CD4-positive, alpha-beta T cell treated with Interleukin-4 for 4 hours (primary cell): ENCODE data around the gene P2RY10.
A peak's percentile ranks its signal among the peaks of the same experiment; 100 is the strongest.
"Not testable (repeated sequence)": the region's sequence is repeated elsewhere in the genome, so short reads cannot be mapped to it uniquely, and the experiment has no call there.

Source experiments
- DNase-seq: peaks from one replicate; pipeline ENCODE4 v3.0.0-alpha.2; 2020

Gene P2RY10, protein sequence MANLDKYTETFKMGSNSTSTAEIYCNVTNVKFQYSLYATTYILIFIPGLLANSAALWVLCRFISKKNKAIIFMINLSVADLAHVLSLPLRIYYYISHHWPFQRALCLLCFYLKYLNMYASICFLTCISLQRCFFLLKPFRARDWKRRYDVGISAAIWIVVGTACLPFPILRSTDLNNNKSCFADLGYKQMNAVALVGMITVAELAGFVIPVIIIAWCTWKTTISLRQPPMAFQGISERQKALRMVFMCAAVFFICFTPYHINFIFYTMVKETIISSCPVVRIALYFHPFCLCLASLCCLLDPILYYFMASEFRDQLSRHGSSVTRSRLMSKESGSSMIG

DNA sequence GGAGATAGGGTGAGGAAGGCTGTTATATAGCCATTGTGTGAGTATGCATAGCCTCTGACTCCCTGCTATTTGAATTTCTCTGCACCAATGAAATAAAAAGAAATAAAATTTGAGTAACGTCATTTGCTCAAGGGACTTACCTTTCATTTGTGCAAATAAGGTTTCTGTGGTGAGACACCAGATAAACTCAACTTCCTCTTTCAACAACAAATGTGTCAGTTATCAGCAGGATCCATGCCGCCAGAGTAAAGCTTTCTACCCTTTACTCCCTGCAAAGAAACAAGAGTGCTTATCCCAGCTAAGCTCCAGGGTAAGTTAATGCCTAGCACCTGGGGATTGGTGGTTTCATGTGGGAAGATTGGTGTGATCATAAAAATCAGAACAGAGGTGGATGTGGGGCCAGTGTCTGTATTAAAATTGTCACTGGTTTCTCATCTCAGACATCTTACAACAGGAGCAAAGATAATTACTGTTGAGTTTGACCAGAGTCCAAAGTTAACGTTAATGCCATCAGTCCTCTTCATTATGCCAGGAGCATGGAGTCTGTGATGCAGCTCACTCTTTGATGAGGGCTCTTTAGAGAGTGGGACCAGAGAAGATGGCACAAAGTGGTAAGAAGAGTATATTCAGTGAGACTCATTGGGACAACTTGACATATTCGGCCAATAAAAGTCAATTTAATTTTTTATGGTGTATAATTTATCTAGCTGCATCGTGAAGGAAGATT, at the start of gene P2RY10:
P2RY10 (plus strand) TSS at position 206 of the 727 bp plus-strand sequence. CDS start 15,130 bp downstream, outside the sequence.
- DNase-seq, result peak; percentile 83

DNA sequence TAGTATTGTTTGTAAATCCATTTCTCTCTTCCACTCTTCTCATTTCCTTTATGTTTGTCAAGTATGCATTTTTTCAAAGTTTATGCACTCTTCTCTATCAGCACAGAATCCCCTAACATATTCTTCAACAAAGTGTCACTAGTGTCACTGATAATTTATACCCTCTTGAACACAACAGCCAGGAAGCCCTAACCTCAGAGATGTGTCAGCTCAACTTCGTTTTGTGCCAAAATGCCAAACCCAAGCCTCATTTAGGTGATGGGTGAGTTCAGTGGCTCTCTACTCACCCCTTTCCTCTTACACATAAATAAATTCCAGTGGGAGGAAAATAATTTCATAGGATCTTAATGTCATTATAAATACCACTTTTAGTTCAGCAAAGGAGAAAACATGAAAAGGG, 22.4 kb upstream of the P2RY10 start:
- no peak for DNase-seq

DNA sequence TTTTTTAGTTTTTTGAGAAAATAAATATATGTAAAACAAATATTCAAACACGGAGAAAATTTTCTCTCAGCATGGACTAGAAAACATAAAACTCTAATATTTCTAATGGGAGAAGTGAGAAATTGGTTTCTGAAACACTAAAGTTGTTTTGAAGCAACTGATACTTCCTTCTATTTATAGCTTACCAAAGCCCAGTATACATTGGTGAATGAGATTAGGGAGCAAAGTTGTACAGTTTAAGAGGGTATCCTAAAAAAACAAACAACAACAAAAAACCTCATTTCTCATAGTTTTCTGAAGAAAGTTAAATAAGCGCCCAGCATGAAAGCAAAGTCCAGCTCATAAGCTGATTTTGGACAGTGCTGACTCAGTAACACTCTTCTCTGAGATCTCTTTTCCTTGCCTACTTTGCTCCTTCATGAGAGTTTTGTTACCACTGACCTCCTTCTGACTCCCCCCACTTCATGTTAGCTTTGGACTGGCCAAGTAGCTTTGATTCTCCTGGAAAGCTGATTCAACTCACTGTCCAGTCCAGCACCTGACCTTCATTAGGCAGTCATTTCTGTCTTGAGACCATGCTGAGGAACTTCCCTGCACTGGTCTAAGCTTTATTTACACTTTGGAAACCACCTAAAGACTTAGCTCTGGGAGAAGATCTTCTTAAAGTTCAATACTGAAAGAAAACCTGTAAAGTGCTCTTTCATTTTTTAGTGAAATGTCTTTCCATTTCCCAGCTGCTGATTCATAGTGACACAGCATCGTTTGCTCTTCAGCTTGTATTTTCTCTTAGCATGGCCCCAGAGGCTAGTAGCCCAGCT, 21.8 kb upstream of the P2RY10 start:
- no peak for DNase-seq

DNA sequence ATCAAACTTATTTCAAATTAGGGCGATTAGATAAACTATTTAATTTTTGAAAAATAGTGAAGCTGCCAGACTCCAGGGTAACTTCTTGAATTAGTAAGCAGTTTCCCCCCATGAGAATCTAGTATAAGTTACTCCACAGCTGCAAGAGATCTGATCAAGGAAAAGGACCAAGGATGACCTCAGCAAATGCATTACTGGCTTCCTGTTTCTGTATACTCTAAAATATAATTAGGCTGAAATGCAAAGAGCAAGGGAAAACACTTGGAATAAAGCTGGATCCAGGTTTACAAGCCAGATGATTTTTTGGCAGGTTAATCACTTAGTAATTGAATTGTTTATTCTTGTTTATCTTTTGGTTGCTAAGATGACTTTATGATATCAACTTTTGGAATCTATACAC, 13.4 kb upstream of the P2RY10 start:
- DNase-seq, result no peak

DNA sequence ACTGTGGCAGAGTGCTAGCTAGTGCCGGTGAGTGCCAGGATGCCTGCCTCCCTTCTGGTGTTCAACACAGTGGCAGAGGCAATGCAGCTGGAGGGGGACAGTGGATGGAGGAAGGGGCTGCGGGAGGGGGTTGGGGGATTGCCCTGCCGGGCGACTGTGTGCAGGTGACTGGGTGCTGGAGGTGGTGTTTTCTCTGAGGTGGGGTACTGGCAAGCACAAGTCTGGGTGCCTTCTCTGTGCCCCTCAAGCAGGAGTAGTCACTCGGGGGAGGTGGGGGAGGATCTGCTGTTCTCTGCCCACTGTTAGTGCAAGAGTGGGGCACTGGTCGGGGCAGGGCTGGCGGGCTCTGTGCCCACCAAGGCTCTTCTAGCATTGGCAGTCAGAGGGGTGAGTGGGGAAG, 10.3 kb upstream of the P2RY10 start:
- DNase-seq, result no peak

DNA sequence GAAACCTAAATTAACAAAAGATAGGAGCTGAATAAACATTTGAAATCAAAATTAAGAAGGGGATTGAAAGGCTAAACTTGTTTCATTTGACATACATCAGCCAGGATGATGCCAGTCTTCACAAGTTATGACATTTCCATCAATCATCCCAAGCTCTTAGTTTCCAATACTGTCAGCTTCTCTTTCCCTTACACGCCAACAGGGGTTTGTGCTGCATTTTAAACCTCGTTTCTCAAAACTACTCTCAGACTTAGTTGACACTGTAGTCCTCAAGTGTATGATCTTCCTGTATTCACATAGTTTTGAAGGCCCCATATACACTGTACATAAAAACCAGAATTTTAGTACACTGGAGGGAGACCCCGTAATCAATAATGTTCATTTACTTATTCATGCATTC, 840 bp upstream of the P2RY10 start:
- no peak for DNase-seq

DNA sequence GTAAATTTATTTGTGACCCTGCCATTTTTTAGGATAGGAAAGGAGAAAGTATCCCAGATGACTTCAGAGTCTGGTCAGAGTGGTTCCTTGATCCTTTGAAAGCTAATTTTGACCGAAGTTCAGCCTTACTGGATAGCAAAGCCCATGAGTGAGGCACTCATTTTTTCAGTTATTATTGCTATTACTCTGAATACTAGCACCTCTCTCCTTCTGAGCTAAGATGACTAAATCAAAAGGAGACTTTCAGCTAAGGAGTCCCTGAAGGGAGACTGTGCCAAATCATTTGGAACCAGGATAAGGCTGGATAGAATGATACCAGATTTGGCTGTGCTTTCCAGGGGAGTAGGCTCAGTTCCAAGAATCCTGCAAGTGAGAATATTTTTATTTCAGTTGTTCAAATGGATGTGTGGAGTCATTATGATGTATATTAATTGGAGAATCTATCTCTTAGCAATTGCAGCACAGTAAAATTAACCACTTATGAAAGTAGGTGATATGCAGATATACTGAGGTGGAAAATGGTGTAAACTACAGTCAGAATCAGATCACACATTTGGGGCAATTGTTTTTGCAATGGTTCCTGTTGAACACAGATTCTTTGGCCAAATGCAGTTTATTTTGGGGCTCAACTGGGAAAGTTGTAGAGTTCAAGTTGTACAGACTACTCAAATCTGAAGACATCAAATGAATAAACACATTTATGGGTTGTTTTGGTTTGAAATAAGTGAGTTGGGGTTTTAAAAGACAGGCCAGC, 1.2 kb downstream of the P2RY10 start:
- no peak for DNase-seq

DNA sequence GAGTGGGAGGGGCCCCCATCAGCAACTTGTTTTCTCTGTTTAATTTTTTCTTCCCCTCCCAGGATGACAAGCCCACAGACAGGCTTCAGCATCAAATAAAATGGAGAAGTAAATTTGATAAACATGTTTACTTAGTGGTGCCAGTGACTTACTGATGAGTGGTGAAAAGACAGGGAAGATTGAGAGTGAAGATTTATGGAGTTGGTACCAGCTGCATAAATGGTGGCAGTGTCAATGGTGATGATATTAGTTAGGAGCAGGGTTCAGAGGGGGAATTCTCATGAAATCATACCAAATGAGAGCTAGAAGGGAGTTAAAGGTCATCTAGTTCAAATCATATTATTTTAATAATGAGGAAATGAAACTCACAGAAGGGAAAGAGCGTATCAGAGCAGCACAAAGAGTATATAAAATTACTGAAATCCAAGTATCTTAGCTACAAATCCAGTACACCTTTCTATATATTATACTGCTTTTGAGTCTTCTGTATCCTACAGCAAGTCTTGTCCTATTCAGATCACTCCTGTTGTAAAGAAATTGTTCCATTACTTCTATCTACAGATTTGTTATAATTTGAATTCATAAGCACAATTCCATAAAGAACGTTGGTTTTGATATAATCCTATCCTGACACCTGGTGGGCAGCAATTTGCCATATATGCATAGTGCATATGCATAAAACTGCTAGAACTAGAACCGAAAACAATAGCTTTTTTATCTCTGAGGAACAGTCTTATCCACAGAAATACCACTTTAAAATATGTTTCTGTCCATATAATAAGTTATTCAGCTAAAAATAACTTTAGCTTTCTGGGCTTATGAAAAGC, 5.0 kb downstream of the P2RY10 start:
- DNase-seq, result no peak

DNA sequence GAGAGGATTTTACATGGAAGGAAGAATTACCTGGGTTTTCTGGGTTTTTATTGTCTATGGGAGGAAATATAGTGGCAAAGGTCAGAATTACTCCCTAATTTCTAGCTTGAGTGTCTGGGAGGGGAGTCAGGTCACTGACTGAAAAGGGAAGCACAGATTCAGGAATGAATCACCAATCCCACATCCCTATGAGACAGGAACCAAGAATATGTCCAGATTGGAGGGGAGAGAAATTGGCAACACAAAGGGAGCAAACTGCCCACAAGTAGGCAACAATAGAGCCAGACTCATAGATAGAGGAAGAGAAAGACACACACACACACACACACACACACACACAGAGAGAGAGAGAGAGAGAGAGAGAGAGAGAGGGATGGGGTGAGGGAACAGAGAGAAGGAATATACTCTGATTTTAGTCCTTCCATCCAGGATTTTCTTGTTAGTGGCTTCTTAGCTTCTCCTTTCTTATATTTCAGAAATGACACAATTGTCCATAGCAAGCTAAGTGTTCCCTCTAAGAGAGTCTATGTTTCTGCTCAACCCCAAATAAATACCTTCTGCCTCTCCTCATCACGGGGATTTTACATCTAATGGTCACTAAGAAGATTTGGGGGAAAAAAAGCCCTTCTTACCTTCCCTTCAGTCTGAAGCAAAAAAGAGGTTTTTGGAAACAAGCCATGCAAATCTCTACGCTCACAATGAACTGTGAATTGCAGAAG, 12.0 kb downstream of the P2RY10 start:
- DNase-seq, result no peak

DNA sequence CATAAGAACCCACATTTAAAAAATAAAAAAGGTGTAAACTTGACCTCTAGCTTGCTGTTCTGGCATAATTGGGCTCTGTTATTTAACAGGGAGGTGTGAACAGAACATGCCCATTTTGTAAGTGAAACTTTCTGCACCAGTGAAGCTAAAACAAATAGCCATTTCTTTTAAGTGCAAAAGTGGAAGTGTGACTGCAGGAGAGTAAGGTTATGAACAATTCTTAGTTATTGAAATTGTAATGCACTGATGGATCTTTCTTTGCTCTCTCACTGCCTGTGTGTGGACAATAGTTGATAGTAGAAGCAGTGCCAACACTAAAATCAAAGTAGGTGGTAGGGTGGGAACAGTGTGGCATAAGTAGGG, 12.6 kb downstream of the P2RY10 start:
- no peak for DNase-seq

DNA sequence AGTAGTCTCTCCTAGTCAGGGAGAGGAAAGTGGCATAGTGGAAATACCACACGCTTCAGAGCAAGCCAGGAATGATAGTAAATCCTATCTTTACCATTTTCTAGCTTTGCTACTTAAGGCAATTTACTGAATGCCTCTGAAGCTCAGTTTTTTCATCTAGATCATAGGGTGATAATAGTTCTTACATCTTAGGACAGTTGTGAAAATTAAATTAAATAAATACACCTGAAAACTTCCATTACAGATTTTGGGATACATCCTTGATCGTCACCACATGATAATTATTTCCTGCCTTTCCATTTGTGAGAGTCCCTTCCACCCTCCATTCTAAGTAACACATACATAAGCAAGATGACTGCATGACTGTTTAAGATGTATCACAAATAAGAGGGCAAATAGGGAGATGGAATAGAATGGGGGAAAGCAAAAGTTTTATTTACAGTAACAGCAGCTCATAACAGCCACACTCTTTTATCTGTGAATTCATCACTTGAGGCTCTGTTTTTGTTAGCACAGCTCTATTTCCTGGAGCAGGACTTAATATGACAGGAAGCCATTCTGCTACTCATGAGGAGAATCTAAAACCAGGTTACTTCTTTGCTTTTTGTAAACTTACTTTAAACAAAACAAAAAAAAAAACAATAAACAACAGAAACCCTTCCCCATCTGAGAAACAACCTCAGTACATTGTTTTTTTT, 13.4 kb downstream of the P2RY10 start:
- DNase-seq, result no peak

DNA sequence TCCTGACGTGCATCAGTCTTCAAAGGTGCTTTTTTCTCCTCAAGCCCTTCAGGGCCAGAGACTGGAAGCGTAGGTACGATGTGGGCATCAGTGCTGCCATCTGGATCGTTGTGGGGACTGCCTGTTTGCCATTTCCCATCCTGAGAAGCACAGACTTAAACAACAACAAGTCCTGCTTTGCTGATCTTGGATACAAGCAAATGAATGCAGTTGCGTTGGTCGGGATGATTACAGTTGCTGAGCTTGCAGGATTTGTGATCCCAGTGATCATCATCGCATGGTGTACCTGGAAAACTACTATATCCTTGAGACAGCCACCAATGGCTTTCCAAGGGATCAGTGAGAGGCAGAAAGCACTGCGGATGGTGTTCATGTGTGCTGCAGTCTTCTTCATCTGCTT, 15.7 kb downstream of the P2RY10 start:
- DNase-seq, result no peak

DNA sequence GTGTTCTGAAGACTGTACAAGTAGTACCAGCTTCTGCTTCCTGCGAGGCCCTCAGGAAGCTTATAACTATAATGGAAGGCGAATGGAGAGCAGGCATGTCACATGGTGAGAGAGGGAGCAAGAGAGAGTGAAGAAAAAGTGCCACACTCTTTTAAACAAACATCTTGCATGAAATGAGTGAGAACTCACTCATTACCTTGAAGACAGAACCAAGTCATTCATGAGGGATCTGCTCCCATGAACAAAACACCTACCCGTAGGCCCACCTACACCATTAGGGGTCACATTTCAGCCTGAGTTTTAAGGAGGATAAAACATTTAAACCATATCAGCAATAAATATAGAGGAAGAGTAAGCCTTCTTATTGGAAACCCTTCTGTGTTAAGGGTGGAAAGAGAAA, 19.4 kb downstream of the P2RY10 start:
- no peak for DNase-seq

DNA sequence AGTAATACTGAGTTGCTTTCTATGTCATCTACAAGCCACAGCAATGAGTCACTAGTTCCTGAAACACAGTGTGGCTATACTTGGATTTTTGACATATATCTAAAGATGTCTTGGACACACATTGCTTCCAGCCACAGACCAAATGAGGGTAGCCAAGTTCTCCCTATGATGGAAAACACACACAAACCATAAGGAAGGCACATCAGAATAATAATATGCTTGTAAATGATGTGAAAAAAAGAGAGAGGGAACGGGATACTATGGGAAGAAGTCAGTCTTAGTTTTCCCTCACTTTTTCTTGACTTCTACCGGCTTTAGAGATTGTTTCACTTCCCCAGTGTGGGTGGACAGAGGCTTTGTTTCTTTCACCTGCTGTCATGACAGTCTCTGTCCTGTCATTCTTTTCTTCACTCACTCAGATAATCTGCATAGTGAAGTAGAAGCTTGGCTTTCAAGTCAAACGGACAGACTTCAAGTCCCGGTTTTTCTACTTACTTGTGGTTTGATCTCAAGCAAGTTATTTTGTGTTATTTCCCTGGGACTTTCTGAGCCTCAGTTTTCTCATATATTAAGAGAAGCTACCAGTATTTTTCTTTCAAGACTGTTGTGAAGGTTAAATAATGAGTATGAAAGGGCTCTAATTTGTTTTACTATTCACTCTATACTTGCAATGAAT, 34.7 kb downstream of the P2RY10 start:
- DNase-seq, result no peak

DNA sequence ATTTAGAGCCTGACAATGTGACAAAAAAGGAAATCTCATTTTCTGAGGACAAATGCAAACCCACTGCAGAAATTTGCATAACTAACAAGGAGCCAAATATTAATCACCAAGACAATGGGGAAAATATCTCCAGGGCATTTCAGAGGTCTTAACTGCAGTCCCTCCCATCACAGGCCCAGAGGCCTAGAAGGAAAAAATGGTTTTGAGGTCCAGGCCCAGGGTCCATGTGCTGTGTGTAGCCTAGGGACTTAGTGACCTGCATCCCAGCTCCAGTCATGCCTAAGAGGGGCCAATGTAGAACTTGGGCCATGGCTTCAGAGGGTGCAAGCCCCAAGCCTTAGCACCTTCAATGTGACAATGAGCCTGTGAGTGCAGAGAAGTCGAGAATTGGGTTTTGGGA, 44.2 kb downstream of the P2RY10 start:
- DNase-seq, result no peak

DNA sequence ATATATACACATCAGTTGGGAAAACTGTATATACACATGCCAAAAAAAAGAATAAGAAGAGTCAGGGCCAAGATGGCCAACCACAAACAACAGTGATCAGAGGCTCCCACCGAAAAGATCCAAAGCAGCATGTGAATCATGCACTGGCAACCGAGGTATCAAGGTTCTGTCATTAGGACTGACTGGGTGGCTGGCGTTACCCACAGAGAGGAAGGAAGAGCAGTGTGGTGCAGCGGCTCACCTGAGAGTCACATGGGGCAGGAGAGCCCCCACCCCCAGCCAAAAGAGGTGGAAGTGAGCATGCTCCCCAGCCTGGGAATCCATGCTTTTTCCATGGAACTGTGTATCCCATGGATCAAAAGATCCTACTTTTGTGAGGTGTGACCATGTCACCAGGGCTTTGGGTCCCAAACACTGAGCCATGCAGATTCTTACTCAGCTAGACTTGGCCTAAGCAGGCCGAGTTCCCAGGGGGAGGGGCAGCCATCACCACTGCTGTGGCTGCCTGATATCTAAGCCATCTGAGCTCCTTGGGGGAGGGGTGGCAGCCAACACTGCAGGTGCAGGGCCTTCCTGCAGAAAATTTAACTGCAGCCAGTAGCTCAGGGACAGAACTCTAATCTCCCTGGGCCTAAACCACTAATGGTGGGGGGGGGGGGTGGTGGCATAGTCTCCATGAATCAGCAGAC, 52.8 kb downstream of the P2RY10 start:
- peak; percentile 43 for DNase-seq

DNA sequence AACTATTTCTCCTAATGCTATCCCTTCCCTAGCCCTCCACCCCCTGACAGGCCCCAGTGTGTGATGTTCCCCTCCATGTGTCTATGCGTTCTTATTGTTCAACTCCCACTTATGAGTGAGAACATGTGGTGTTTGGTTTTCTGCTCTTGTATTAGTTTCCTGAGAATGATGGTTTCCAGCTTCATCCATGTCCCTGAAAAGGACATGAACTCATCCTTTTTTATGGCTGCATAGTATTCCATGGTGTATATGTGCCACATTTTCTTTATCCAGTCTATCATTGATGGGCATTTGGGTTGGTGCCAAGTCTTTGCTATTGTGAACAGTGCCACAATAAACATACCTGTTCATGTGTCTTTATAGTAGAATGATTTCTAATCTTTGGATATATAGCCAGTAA, 62.3 kb downstream of the P2RY10 start:
- not testable (repeated sequence) for DNase-seq
